ENCODE results near the gene PRMT1.

PRMT1 gene

DNA sequence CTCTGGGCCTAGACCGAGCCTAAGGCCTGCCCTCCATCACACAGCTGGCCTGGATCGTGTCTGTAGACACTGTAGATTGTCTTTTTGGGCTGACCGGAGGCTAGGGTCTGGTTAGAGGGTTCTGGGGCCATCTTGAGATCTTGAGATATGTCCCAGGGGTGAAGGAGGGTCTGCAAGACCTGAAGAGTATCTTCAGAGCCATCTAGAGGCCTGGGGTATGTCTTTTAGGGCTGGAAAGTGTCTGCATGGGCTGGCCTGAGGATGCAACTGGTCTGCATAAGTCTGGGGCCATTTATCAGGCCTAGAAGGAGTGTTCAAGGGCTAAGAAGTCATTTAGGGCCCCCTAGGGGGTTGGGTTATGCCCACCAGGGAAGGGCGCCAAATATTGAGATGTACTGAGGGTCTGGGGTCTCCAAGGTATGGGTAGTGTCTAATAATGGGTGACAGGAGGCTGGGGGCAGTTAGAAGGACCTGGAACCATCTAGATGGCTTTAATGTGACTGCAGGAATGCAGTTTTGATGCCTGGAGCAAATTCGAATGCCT, 34.5 kb upstream of the PRMT1 start:
- DNase-seq (ENCODE audit: low read depth) = no peak
- TF ChIP-seq, protein P1, sequence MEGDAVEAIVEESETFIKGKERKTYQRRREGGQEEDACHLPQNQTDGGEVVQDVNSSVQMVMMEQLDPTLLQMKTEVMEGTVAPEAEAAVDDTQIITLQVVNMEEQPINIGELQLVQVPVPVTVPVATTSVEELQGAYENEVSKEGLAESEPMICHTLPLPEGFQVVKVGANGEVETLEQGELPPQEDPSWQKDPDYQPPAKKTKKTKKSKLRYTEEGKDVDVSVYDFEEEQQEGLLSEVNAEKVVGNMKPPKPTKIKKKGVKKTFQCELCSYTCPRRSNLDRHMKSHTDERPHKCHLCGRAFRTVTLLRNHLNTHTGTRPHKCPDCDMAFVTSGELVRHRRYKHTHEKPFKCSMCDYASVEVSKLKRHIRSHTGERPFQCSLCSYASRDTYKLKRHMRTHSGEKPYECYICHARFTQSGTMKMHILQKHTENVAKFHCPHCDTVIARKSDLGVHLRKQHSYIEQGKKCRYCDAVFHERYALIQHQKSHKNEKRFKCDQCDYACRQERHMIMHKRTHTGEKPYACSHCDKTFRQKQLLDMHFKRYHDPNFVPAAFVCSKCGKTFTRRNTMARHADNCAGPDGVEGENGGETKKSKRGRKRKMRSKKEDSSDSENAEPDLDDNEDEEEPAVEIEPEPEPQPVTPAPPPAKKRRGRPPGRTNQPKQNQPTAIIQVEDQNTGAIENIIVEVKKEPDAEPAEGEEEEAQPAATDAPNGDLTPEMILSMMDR (conservative IDR thresholded peaks at IDR 0.05; ENCODE audit: low read depth, low read length) = no peak

GRCh38 chr19:49643466-49643865, 33.6 kb upstream of the PRMT1 start:
- no peak for DNase-seq (ENCODE audit: low read depth)
- TF ChIP-seq, protein P1 (conservative IDR thresholded peaks at IDR 0.05; ENCODE audit: low read depth, low read length) = no peak
- peak overlapping the region; percentile 17 for H3K4me3 ChIP-seq (ENCODE audit: low read depth, low read length)

More for the DNA sequence above, 34.5 kb upstream of the PRMT1 start:
- H3K4me3 ChIP-seq (ENCODE audit: low read depth, low read length) = peak overlapping the region; percentile 97

DNA sequence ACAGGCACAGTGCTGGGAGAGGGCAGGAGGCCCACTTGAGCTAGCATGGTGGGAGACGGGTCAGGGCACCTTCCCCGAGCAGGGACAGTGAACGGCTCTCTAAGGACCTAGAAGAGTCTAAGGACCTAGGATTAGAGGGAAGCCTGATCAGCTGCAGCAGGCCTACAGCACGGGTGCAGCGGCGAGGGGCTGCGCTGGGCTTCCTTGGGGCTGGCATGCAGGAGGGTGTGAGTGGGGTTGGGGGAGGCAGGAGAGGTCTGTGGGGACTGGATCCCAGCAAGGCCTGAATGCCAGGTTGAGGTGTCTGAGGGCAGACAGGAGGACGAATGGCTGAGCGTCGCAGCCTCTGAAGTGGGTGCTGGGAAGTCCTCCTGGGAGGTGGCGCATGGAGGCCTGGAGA, 31.5 kb upstream of the PRMT1 start:
- TF ChIP-seq, protein P1 (conservative IDR thresholded peaks at IDR 0.05; ENCODE audit: low read depth, low read length) = no peak
- H3K4me3 ChIP-seq (ENCODE audit: low read depth, low read length) = no peak overlapping the region
- no peak for DNase-seq (ENCODE audit: low read depth)

- H3K4me3 ChIP-seq (ENCODE audit: low read depth, low read length) = no peak overlapping the region
- DNase-seq (ENCODE audit: low read depth) = no peak
- TF ChIP-seq, protein P1 (conservative IDR thresholded peaks at IDR 0.05; ENCODE audit: low read depth, low read length) = no peak
Measured at GRCh38 chr19:49645995-49646394, 31.1 kb upstream of the PRMT1 start.

- DNase-seq (ENCODE audit: low read depth) = no peak
- TF ChIP-seq, protein P1 (conservative IDR thresholded peaks at IDR 0.05; ENCODE audit: low read depth, low read length) = no peak
- H3K4me3 ChIP-seq (ENCODE audit: low read depth, low read length) = no peak overlapping the region
Measured at GRCh38 chr19:49646586-49646985, 30.5 kb upstream of the PRMT1 start.

- TF ChIP-seq, protein P1 (conservative IDR thresholded peaks at IDR 0.05; ENCODE audit: low read depth, low read length) = no peak
- DNase-seq (ENCODE audit: low read depth) = no peak
Measured at GRCh38 chr19:49651029-49651819, 25.8 kb upstream of the PRMT1 start.

More at GRCh38 chr19:49651029-49651819, 25.8 kb upstream of the PRMT1 start:
- no peak overlapping the region for H3K4me3 ChIP-seq (ENCODE audit: low read depth, low read length)

Measured in choroid plexus epithelial cell (primary cell).